GM12892 (cell line): ENCODE measurements around the gene POLR1A.

Experiments used
- POLR2A ChIP-seq: IDR thresholded peaks from 2 replicates; pipeline ENCODE4 v1.6.1; 2011; ENCODE audit warnings: low read depth, low read length, control low read depth
- POLR2AphosphoS5 ChIP-seq: IDR thresholded peaks from 2 replicates; pipeline ENCODE4 v1.6.1; 2011; ENCODE audit warnings: low read depth, low read length, control low read depth
- TAF1 ChIP-seq: IDR thresholded peaks from 2 replicates; pipeline ENCODE4 v1.6.1; 2011; ENCODE audit warnings: low read depth, mild to moderate bottlenecking, control low read depth, low read length, borderline replicate concordance

GRCh38 chr2:86003967-86004366, 101.7 kb downstream of the POLR1A start:
- TF ChIP-seq POLR2AphosphoS5 (no peak), POLR2A (no peak), TAF1 (no peak)
